ENCODE data around the gene EDC3. TPM values are rescaled to one million over a fixed set of nuclear protein-coding genes. Genes with fewer than 3 reads are reported as not detected.

The EDC3 gene
- total and polyA plus RNA-seq, 2 experiments from 2014 or later: 13.8 to 26.5 TPM

- H3K4me2 ChIP-seq: no peak overlapping the region
- H3K4me3 Mint-ChIP-seq: no peak overlapping the region
- no peak overlapping the region for H3K27ac ChIP-seq (ENCODE audit: low read depth)
- 0 out of 2 replicates have a peak, but pooled peaks cover 3% of the 10 kb centered on the region for H3K27me3 ChIP-seq (ENCODE audit: insufficient read depth)
- TF ChIP-seq POLR2AphosphoS5 (IDR thresholded peaks at IDR 0.05; ENCODE audit: low read depth) (no peak), EZH2phosphoT487 (IDR thresholded peaks at IDR 0.05; ENCODE audit: unreplicated experiment) (no peak), CTCF (conservative IDR thresholded peaks at IDR 0.05; ENCODE audit: low read depth in 2 of 2) (no peak), EZH2 (IDR thresholded peaks at IDR 0.05; ENCODE audit: low read depth, unreplicated experiment) (no peak), REST (IDR thresholded peaks at IDR 0.05; ENCODE audit: unreplicated experiment) (no peak)
- no peaks in the 10 kb centered on the region for H3K4me1 Mint-ChIP-seq
- H3K4me3 ChIP-seq: no peak overlapping the region
- no peaks in the 10 kb centered on the region for H3K9me2 ChIP-seq (ENCODE audit: insufficient read depth)
- H4K20me1 ChIP-seq (replicated peaks; ENCODE audit: insufficient read depth): no peaks in the 10 kb centered on the region
- H3K27me3 Mint-ChIP-seq (ENCODE audit: insufficient read depth, low read depth, poor library complexity): peaks cover 7% of the 10 kb centered on the region
- H3F3A ChIP-seq (replicated peaks; ENCODE audit: low read depth): no peaks in the 10 kb centered on the region
- no peak for DNase-seq (ENCODE audit: low spot score)
- no peaks in the 10 kb centered on the region for H3K36me3 Mint-ChIP-seq (ENCODE audit: low read depth)
- H2AFZ ChIP-seq: no peak overlapping the region
- no peaks in the 10 kb centered on the region for H3K4me1 ChIP-seq (ENCODE audit: insufficient read depth)
- no peaks in the 10 kb centered on the region for H3K36me3 ChIP-seq (ENCODE audit: insufficient read depth)
- H3K27ac Mint-ChIP-seq: no peak overlapping the region
- ATAC-seq: no peak
- H3K79me2 ChIP-seq (replicated peaks; ENCODE audit: insufficient read depth): no peaks in the 10 kb centered on the region
- H3K9me3 Mint-ChIP-seq: no peaks in the 10 kb centered on the region
These were observed 14.1 kb upstream of the EDC3 start for GRCh38 chr15:74709892-74710291.

GRCh38 chr15:74709011-74709410 lies 13.2 kb upstream of the EDC3 start:
- no peak overlapping the region for H3K4me2 ChIP-seq
- no peaks in the 10 kb centered on the region for H3K36me3 ChIP-seq (ENCODE audit: insufficient read depth)
- Mint-ChIP-seq H3K36me3 (ENCODE audit: low read depth) (no peaks in the 10 kb centered on the region), H3K9me3 (no peaks in the 10 kb centered on the region), H3K4me3 (no peak overlapping the region), H3K27me3 (ENCODE audit: insufficient read depth, low read depth, poor library complexity) (peaks cover 7% of the 10 kb centered on the region), H3K4me1 (no peaks in the 10 kb centered on the region), H3K27ac (no peak overlapping the region)
- no peaks in the 10 kb centered on the region for H3K79me2 ChIP-seq (replicated peaks; ENCODE audit: insufficient read depth)
- H4K20me1 ChIP-seq (replicated peaks; ENCODE audit: insufficient read depth): no peaks in the 10 kb centered on the region
- 0 out of 2 replicates have a peak, but pooled peaks cover 3% of the 10 kb centered on the region for H3K27me3 ChIP-seq (ENCODE audit: insufficient read depth)
- ATAC-seq: no peak
- no peak overlapping the region for H2AFZ ChIP-seq
- H3K4me1 ChIP-seq (ENCODE audit: insufficient read depth): no peaks in the 10 kb centered on the region
- H3K4me3 ChIP-seq: no peak overlapping the region
- no peak overlapping the region for H3K27ac ChIP-seq (ENCODE audit: low read depth)
- no peak for DNase-seq (ENCODE audit: low spot score)
- H3F3A ChIP-seq (replicated peaks; ENCODE audit: low read depth): no peaks in the 10 kb centered on the region
- no peaks in the 10 kb centered on the region for H3K9me2 ChIP-seq (ENCODE audit: insufficient read depth)
- TF ChIP-seq NANOG (IDR thresholded peaks at IDR 0.05; ENCODE audit: borderline replicate concordance): no peak
- no peak for TF ChIP-seq EZH2phosphoT487 (IDR thresholded peaks at IDR 0.05; ENCODE audit: unreplicated experiment)
- no peak for TF ChIP-seq ZNF462 (CRISPR knock-in tag; IDR thresholded peaks at IDR 0.05)
- no peak for TF ChIP-seq CREB1 (CRISPR knock-in tag; IDR thresholded peaks at IDR 0.05; ENCODE audit: low read depth)
- TF ChIP-seq CTCF (conservative IDR thresholded peaks at IDR 0.05; ENCODE audit: low read depth in 2 of 2): no peak

Measured in GM23338 (cell line).